HepG2 (cell line): Measurements from ENCODE around the gene TMED3. TPM values are rescaled to one million over a fixed set of nuclear protein-coding genes. Genes with fewer than 3 reads are reported as not detected.

Experiments used
- HNRNPL ChIP-seq: fragments of 200-400 bp; formaldehyde crosslinking; IDR thresholded peaks from 2 replicates; pipeline ENCODE4 v1.6.1; 2017; ENCODE audit warnings: mild to moderate bottlenecking, low read depth, low read length
- JUNB ChIP-seq: sonication (generic); formaldehyde crosslinking; IDR thresholded peaks from 2 replicates; pipeline ENCODE4 v1.8.0; 2022; ENCODE audit warnings: missing genetic modification reagents, mild to moderate bottlenecking, borderline replicate concordance
- MED1 ChIP-seq: sonication (generic); formaldehyde crosslinking; IDR thresholded peaks from 2 replicates; pipeline ENCODE4 v1.4.0; 2020; ENCODE audit warnings: missing genetic modification reagents
- SKI ChIP-seq: fragments of 450-650 bp; IDR thresholded peaks from one replicate; pipeline ENCODE4 v1.6.1; 2018; ENCODE audit warnings: mild to moderate bottlenecking; ENCODE audit not compliant: partially characterized antibody
- TBL1XR1 ChIP-seq: fragments of 150-350 bp; IDR thresholded peaks from 2 replicates; pipeline ENCODE4 v1.6.1; 2014; ENCODE audit warnings: borderline replicate concordance, low read length; ENCODE audit not compliant: partially characterized antibody
- TCF12 ChIP-seq, 2 experiments: fragments of 450-650 bp in 1 of 2; sonication (generic) in 1 of 2; formaldehyde crosslinking in 1 of 2; IDR thresholded peaks; 2 replicates each; pipeline versions ENCODE4 v1.6.1 to v1.8.0; 2017 to 2022; ENCODE audit warnings: antibody characterized with exemption in 1 of 2, mild to moderate bottlenecking in 1 of 2, missing genetic modification reagents in 1 of 2, moderate library complexity in 1 of 2
- YY1 ChIP-seq: IDR thresholded peaks from 2 replicates; pipeline ENCODE4 v1.6.1; 2011; ENCODE audit warnings: low read length, low read depth, moderate library complexity, mild to moderate bottlenecking; ENCODE audit not compliant: insufficient read depth, insufficient replicate concordance
- ZNF567 ChIP-seq: sonication (generic); formaldehyde crosslinking; IDR thresholded peaks from 2 replicates; pipeline ENCODE4 v1.8.1; 2023; ENCODE audit warnings: mild to moderate bottlenecking, missing genetic modification reagents, borderline replicate concordance
- polyA plus RNA-seq, 8 experiments: library from polyadenylated mRNA; depleted of rRNA in 3 of 8; stranded (reverse) in 7 of 8; unstranded in 1 of 8; fragments of >200 nt; fragmentation: Illumina TruSeq in 4 of 8; extraction: Trizol in 4 of 8; gene quantifications; 2 replicates each; pipeline versions ENCODE4 v1.2.1 to v1.2.3, GENCODE V29; 2011 to 2016; ENCODE audit warnings: low read depth in 4 of 8, missing spikeins in 1 of 8, mixed read lengths in 1 of 8; ENCODE audit not compliant: insufficient read depth in 1 of 8
- total RNA-seq, 5 experiments: library from RNA; depleted of rRNA; stranded (reverse); fragments of >200 nt; fragmentation: Illumina TruSeq; extraction: Trizol; gene quantifications; 2 replicates each; pipeline ENCODE4 v1.2.3, GENCODE V29; 2016; ENCODE audit warnings: low read depth in 1 of 5
- TF ChIP-seq, protein P1 (sequence below): IDR thresholded peaks from 2 replicates; pipeline ENCODE4 v1.6.1; 2012; ENCODE audit warnings: low read length, improper control_type of control experiment
- TF ChIP-seq, protein P2 (sequence below): sonication (generic); formaldehyde crosslinking; IDR thresholded peaks from 2 replicates; pipeline ENCODE4 v1.8.1; 2023; ENCODE audit warnings: mild to moderate bottlenecking, inconsistent platforms, moderate library complexity, missing genetic modification reagents, borderline replicate concordance
- TF ChIP-seq, protein P3 (sequence below): sonication (generic); formaldehyde crosslinking; IDR thresholded peaks from 2 replicates; pipeline ENCODE4 v1.5.0; 2020; ENCODE audit warnings: mild to moderate bottlenecking, missing genetic modification reagents, borderline replicate concordance
- TF ChIP-seq, protein P4 (sequence below): sonication (generic); formaldehyde crosslinking; IDR thresholded peaks from 2 replicates; pipeline ENCODE4 v1.4.0; 2020; ENCODE audit warnings: missing genetic modification reagents
- TF ChIP-seq, protein P5 (sequence below): sonication (generic); formaldehyde crosslinking; IDR thresholded peaks from 2 replicates; pipeline ENCODE4 v1.5.1; 2020; ENCODE audit warnings: missing genetic modification reagents, mild to moderate bottlenecking, borderline replicate concordance

The TMED3 gene
- total and polyA plus RNA-seq, 2 of the 13 experiments (the other 11 are each of a cell fraction or from before 2014, with no cell fraction given), result 125 to 155 TPM

DNA sequence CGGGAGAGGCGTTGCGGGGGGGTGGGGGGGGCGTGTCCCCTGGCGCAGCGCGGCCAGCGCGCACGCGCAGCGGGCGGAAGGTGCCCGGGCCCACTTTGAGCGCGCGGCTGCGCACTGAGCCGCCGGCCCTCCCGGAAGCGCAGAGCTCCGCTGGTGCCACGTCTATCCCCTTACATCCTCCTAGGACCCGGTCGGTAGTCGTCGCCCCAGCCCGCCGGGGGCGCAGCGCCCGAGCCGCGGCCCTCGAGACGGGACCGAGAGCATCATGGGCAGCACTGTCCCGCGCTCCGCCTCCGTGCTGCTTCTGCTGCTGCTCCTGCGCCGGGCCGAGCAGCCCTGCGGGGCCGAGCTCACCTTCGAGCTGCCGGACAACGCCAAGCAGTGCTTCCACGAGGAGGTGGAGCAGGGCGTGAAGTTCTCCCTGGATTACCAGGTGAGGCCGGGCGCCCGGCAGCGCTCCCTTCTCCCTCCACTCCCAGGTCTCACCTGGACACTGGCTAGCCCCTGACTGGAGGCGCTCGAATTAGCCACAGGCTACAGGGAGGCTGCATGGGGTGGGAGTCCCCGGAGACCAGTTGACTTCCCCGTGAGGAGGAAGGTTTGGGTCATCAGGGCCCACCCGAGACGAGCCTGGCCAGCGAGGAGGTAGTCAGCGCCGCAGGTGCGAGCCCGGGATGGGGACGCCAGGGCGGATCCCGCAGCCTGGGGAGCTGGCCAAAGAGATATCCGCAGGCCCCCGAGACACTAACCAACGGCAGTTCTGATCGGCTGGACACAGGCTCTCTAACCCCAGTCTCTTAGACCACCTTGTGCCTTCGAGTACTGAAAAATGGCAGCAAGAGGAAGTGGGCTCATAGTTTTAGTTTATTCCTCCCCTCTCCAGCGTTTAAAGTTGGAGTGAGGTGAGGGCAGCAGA, at the start of gene TMED3 (continued):
- TF ChIP-seq JUNB (no peak), TCF12 (IDR thresholded peaks at IDR 0.05) (no peak), TCF12 (CRISPR knock-in tag; IDR thresholded peaks at IDR 0.05) (no peak), MED1 (CRISPR knock-in tag) (peak; percentile 69), SKI (peak; percentile 29), TBL1XR1 (no peak), ZNF567 (CRISPR knock-in tag) (peak; percentile 81; the same call in 1 of the 2 replicates), HNRNPL (no peak), YY1 (peak; percentile 34)
- TF ChIP-seq, protein P1, sequence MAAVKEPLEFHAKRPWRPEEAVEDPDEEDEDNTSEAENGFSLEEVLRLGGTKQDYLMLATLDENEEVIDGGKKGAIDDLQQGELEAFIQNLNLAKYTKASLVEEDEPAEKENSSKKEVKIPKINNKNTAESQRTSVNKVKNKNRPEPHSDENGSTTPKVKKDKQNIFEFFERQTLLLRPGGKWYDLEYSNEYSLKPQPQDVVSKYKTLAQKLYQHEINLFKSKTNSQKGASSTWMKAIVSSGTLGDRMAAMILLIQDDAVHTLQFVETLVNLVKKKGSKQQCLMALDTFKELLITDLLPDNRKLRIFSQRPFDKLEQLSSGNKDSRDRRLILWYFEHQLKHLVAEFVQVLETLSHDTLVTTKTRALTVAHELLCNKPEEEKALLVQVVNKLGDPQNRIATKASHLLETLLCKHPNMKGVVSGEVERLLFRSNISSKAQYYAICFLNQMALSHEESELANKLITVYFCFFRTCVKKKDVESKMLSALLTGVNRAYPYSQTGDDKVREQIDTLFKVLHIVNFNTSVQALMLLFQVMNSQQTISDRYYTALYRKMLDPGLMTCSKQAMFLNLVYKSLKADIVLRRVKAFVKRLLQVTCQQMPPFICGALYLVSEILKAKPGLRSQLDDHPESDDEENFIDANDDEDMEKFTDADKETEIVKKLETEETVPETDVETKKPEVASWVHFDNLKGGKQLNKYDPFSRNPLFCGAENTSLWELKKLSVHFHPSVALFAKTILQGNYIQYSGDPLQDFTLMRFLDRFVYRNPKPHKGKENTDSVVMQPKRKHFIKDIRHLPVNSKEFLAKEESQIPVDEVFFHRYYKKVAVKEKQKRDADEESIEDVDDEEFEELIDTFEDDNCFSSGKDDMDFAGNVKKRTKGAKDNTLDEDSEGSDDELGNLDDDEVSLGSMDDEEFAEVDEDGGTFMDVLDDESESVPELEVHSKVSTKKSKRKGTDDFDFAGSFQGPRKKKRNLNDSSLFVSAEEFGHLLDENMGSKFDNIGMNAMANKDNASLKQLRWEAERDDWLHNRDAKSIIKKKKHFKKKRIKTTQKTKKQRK, result no peak
- TF ChIP-seq, protein P2, sequence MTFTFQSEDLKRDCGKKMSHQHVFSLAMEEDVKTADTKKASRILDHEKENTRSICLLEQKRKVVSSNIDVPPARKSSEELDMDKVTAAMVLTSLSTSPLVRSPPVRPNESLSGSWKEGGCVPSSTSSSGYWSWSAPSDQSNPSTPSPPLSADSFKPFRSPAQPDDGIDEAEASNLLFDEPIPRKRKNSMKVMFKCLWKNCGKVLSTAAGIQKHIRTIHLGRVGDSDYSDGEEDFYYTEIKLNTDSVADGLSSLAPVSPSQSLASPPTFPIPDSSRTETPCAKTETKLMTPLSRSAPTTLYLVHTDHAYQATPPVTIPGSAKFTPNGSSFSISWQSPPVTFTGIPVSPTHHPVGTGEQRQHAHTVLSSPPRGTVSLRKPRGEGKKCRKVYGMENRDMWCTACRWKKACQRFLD (CRISPR knock-in tag), result peak; percentile 72
- TF ChIP-seq, protein P3, sequence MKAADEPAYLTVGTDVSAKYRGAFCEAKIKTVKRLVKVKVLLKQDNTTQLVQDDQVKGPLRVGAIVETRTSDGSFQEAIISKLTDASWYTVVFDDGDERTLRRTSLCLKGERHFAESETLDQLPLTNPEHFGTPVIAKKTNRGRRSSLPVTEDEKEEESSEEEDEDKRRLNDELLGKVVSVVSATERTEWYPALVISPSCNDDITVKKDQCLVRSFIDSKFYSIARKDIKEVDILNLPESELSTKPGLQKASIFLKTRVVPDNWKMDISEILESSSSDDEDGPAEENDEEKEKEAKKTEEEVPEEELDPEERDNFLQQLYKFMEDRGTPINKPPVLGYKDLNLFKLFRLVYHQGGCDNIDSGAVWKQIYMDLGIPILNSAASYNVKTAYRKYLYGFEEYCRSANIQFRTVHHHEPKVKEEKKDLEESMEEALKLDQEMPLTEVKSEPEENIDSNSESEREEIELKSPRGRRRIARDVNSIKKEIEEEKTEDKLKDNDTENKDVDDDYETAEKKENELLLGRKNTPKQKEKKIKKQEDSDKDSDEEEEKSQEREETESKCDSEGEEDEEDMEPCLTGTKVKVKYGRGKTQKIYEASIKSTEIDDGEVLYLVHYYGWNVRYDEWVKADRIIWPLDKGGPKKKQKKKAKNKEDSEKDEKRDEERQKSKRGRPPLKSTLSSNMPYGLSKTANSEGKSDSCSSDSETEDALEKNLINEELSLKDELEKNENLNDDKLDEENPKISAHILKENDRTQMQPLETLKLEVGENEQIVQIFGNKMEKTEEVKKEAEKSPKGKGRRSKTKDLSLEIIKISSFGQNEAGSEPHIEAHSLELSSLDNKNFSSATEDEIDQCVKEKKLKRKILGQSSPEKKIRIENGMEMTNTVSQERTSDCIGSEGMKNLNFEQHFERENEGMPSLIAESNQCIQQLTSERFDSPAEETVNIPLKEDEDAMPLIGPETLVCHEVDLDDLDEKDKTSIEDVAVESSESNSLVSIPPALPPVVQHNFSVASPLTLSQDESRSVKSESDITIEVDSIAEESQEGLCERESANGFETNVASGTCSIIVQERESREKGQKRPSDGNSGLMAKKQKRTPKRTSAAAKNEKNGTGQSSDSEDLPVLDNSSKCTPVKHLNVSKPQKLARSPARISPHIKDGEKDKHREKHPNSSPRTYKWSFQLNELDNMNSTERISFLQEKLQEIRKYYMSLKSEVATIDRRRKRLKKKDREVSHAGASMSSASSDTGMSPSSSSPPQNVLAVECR (CRISPR knock-in tag), result peak; percentile 82; the same call in 1 of the 2 replicates
- TF ChIP-seq, protein P4, sequence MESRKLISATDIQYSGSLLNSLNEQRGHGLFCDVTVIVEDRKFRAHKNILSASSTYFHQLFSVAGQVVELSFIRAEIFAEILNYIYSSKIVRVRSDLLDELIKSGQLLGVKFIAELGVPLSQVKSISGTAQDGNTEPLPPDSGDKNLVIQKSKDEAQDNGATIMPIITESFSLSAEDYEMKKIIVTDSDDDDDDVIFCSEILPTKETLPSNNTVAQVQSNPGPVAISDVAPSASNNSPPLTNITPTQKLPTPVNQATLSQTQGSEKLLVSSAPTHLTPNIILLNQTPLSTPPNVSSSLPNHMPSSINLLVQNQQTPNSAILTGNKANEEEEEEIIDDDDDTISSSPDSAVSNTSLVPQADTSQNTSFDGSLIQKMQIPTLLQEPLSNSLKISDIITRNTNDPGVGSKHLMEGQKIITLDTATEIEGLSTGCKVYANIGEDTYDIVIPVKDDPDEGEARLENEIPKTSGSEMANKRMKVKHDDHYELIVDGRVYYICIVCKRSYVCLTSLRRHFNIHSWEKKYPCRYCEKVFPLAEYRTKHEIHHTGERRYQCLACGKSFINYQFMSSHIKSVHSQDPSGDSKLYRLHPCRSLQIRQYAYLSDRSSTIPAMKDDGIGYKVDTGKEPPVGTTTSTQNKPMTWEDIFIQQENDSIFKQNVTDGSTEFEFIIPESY, result peak; percentile 14; the same call in 1 of the 2 replicates
- TF ChIP-seq, protein P5, sequence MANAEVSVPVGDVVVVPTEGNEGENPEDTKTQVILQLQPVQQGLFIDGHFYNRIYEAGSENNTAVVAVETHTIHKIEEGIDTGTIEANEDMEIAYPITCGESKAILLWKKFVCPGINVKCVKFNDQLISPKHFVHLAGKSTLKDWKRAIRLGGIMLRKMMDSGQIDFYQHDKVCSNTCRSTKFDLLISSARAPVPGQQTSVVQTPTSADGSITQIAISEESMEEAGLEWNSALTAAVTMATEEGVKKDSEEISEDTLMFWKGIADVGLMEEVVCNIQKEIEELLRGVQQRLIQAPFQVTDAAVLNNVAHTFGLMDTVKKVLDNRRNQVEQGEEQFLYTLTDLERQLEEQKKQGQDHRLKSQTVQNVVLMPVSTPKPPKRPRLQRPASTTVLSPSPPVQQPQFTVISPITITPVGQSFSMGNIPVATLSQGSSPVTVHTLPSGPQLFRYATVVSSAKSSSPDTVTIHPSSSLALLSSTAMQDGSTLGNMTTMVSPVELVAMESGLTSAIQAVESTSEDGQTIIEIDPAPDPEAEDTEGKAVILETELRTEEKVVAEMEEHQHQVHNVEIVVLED (CRISPR knock-in tag), result peak; percentile 64; the same call in 1 of the 2 replicates
